ENCODE data around the gene CNOT4.
A peak's percentile ranks its signal among the peaks of the same experiment; 100 is the strongest.

GRCh38 chr7:135441791-135442190 lies 68.1 kb downstream of the CNOT4 start:
- TF ChIP-seq CTCF (IDR thresholded peaks at IDR 0.05 in 2 of 3, conservative IDR thresholded peaks at IDR 0.05 in 1 of 3; ENCODE audit: borderline replicate concordance in 1 of 3, insufficient read depth in 1 of 3, low read depth in 2 of 3, low read length in 2 of 3), result no peak
- no peak for TF ChIP-seq TCF7L2 (IDR thresholded peaks at IDR 0.05; ENCODE audit: borderline replicate concordance, extremely low read depth, insufficient read depth, insufficient read length)
- no peak for TF ChIP-seq YY1 (IDR thresholded peaks at IDR 0.05; ENCODE audit: extremely low read depth, insufficient replicate concordance, low read depth, low read length)
- TF ChIP-seq SP1 (IDR thresholded peaks at IDR 0.05; ENCODE audit: low read depth), result no peak
- no peak for TF ChIP-seq EGR1 (IDR thresholded peaks at IDR 0.05; ENCODE audit: low read depth)
- TF ChIP-seq POLR2A (IDR thresholded peaks at IDR 0.05; ENCODE audit: borderline replicate concordance, extremely low read depth, insufficient read depth, insufficient read length), result no peak
- TF ChIP-seq POLR2AphosphoS5 (IDR thresholded peaks at IDR 0.05; ENCODE audit: low read depth, low read length), result no peak
- TF ChIP-seq RAD21 (IDR thresholded peaks at IDR 0.05; ENCODE audit: low read depth), result no peak
- TF ChIP-seq JUND (IDR thresholded peaks at IDR 0.05), result no peak
- TF ChIP-seq SRF (IDR thresholded peaks at IDR 0.05; ENCODE audit: low read depth), result no peak
- peak; percentile 59 for TF ChIP-seq REST (IDR thresholded peaks at IDR 0.05; ENCODE audit: low read depth)
